ENCODE results near the gene PLA2G4D. TPM values are rescaled to one million over a fixed set of nuclear protein-coding genes. Genes with fewer than 3 reads are reported as not detected.

The PLA2G4D gene
- polyA plus RNA-seq, 2 of the 4 experiments (the other 2 are of a cell fraction) = not detected

- TF ChIP-seq NPAS2 (CRISPR knock-in tag; IDR thresholded peaks at IDR 0.05; ENCODE audit: borderline replicate concordance) (no peak), ZNF302 (CRISPR knock-in tag; IDR thresholded peaks at IDR 0.05) (no peak)
Observed at GRCh38 chr15:42084465-42085235, 9.7 kb downstream of the PLA2G4D start (continued).

GRCh38 chr15:42083916-42084315, 10.4 kb downstream of the PLA2G4D start:
- ChIA-PET CTCF (interaction anchor here (0.5 to 14.7 kb wide), 43 partner anchors 10 to 530 kb away, joined by 3 to 247 read pairs (median 4); partner anchors contain the start of genes EHD4 and PLA2G4D), POLR2A (no interaction called here)
- DNase-seq (ENCODE audit: low read depth in 1 of 2, low spot score in 1 of 2) (no peak), ATAC-seq (no peak), FAIRE-seq (no peak)
- TF ChIP-seq ZC3H11A (IDR thresholded peaks at IDR 0.05) (no peak), ZFP36 (IDR thresholded peaks at IDR 0.05; ENCODE audit: borderline replicate concordance, partially characterized antibody) (no peak), JUNB (IDR thresholded peaks at IDR 0.05) (no peak)
- WGBS (ENCODE audit: missing lambda C conversion rate) = 78% methylated on average over 13 of the region's 13 CpGs
- Histone ChIP-seq H3K27ac (no peak overlapping the region), H3K4me2 (peak overlapping the region; percentile 47; the same call in 2 of the 3 replicates), H3K4me1 (no peaks in the 10 kb centered on the region), H3K4me3 (no peak overlapping the region), H3K9me3 (no peaks in the 10 kb centered on the region)

GRCh38 chr15:42083605-42083908, 10.8 kb downstream of the PLA2G4D start:
- CTCF ChIA-PET = interaction anchor here (0.5 to 14.7 kb wide), 28 partner anchors 10 to 531 kb away, joined by 3 to 247 read pairs (median 7); partner anchors contain the start of gene PLA2G4D
- WGBS (ENCODE audit: missing lambda C conversion rate) = 100% methylated on average over 1 of the region's 3 CpGs

GRCh38 chr15:42082823-42083604, 11.3 kb downstream of the PLA2G4D start:
- Histone ChIP-seq H3K4me1 (no peaks in the 10 kb centered on the region), H3K4me3 (no peak overlapping the region), H3K4me2 (no peak overlapping the region), H3K27ac (no peak overlapping the region), H3K9me3 (no peaks in the 10 kb centered on the region)
- ATAC-seq (no peak), DNase-seq (ENCODE audit: low read depth in 1 of 2, low spot score in 1 of 2) (no peak), FAIRE-seq (no peak)
- 58% methylated on average over 12 of the region's 17 CpGs for WGBS (ENCODE audit: missing lambda C conversion rate)
- POLR2A ChIA-PET = no interaction called here
- TF ChIP-seq HOXA7 (CRISPR knock-in tag; IDR thresholded peaks at IDR 0.05) (no peak), HMGXB4 (CRISPR knock-in tag; IDR thresholded peaks at IDR 0.05; ENCODE audit: borderline replicate concordance) (no peak), ZNF302 (CRISPR knock-in tag; IDR thresholded peaks at IDR 0.05) (no peak), TP53 (CRISPR knock-in tag; IDR thresholded peaks at IDR 0.05) (no peak), MYC (IDR thresholded peaks at IDR 0.05; ENCODE audit: borderline replicate concordance, low read length) (no peak)
- CTCF ChIA-PET = interaction anchor here (0.6 to 14.7 kb wide), 28 partner anchors 10 to 221 kb away, joined by 3 to 247 read pairs (median 7); partner anchors contain the start of gene PLA2G4D

More at GRCh38 chr15:42083605-42083908, 10.8 kb downstream of the PLA2G4D start:
- Histone ChIP-seq H3K4me3 (no peak overlapping the region), H3K4me1 (no peaks in the 10 kb centered on the region), H3K4me2 (no peak overlapping the region), H3K9me3 (no peaks in the 10 kb centered on the region), H3K27ac (no peak overlapping the region)
- POLR2A ChIA-PET = no interaction called here
- FAIRE-seq (no peak), DNase-seq (ENCODE audit: low read depth in 1 of 2, low spot score in 1 of 2) (no peak), ATAC-seq (no peak; a peak in 1 of 6 replicates)
- TF ChIP-seq TFCP2L1 (CRISPR knock-in tag; IDR thresholded peaks at IDR 0.05) (no peak), MAX (IDR thresholded peaks at IDR 0.05) (no peak), FOSL2 (IDR thresholded peaks at IDR 0.05) (no peak), FOSL2 (CRISPR knock-in tag; IDR thresholded peaks at IDR 0.05) (no peak), HDAC2 (IDR thresholded peaks at IDR 0.05) (no peak), NR3C1 (IDR thresholded peaks at IDR 0.05) (no peak), E2F6 (IDR thresholded peaks at IDR 0.05; ENCODE audit: borderline replicate concordance, low read depth) (no peak), TP53 (CRISPR knock-in tag; IDR thresholded peaks at IDR 0.05) (no peak), POLR2AphosphoS2 (conservative IDR thresholded peaks at IDR 0.05; ENCODE audit: low read length) (no peak), HOXB13 (CRISPR knock-in tag; IDR thresholded peaks at IDR 0.05; ENCODE audit: low read depth) (no peak), EP300 (IDR thresholded peaks at IDR 0.05) (no peak)

Measured in A549 (cell line).